DLD1 (cell line): Measurements from ENCODE around the gene HCRTR1.

Experiments
- in situ Hi-C: cut with HindIII; loops from 2 replicates; pipeline ENCODE4 v1.10.0; 2017; ENCODE audit warnings: low sequenced_read_pairs

Gene HCRTR1

GRCh38 chr1:31625561-31626222, 8.2 kb downstream of the HCRTR1 start:
- in situ Hi-C loops = no loop called here

- in situ Hi-C loops = no loop called here
Observed at GRCh38 chr1:31626223-31627207, 9.0 kb downstream of the HCRTR1 start.

GRCh38 chr1:31627301-31627929, 9.9 kb downstream of the HCRTR1 start:
- in situ Hi-C loops = no loop called here

GRCh38 chr1:31627930-31628559, 10.6 kb downstream of the HCRTR1 start:
- in situ Hi-C loops = no loop called here

- in situ Hi-C loops = no loop called here
Observed at GRCh38 chr1:31628931-31629556, 11.6 kb downstream of the HCRTR1 start.

- in situ Hi-C loops = loop anchor here (10.0 kb wide), 1 partner anchor 438 kb away; no protein-coding TSS in a partner anchor
Observed at GRCh38 chr1:31632649-31633048, 15.2 kb downstream of the HCRTR1 start.

GRCh38 chr1:31633117-31633516, 15.6 kb downstream of the HCRTR1 start:
- in situ Hi-C loops = loop anchor here (10.0 kb wide), 1 partner anchor 438 kb away; no protein-coding TSS in a partner anchor

- in situ Hi-C loops = loop anchor here (10.0 kb wide), 1 partner anchor 443 kb away; no protein-coding TSS in a partner anchor
Observed at GRCh38 chr1:31637915-31638673, 20.6 kb downstream of the HCRTR1 start.

- in situ Hi-C loops = loop anchor here (10.0 kb wide), 1 partner anchor 445 kb away; no protein-coding TSS in a partner anchor
Observed at GRCh38 chr1:31639543-31639942, 22.1 kb downstream of the HCRTR1 start.

GRCh38 chr1:31640179-31640578, 22.7 kb downstream of the HCRTR1 start:
- in situ Hi-C loops = no loop called here

GRCh38 chr1:31640964-31641363, 23.5 kb downstream of the HCRTR1 start:
- in situ Hi-C loops = no loop called here

- in situ Hi-C loops = no loop called here
Observed at GRCh38 chr1:31642366-31642765, 24.9 kb downstream of the HCRTR1 start.

- in situ Hi-C loops = no loop called here
Observed at GRCh38 chr1:31642897-31643296, 25.4 kb downstream of the HCRTR1 start.

- in situ Hi-C loops = no loop called here
Observed at GRCh38 chr1:31643976-31644559, 26.6 kb downstream of the HCRTR1 start.

GRCh38 chr1:31644560-31645273, 27.2 kb downstream of the HCRTR1 start, which contains the start of gene PEF1:
PEF1 (minus strand) TSS chr1:31644876; CDS start chr1:31644864, 12 bp downstream.
- in situ Hi-C loops = no loop called here

GRCh38 chr1:31645274-31645568, 27.7 kb downstream of the HCRTR1 start:
- in situ Hi-C loops = no loop called here

- in situ Hi-C loops = no loop called here
Observed at GRCh38 chr1:31646259-31646960, 28.9 kb downstream of the HCRTR1 start.

- in situ Hi-C loops = no loop called here
Observed at GRCh38 chr1:31647106-31647505, 29.6 kb downstream of the HCRTR1 start.
